HG03039 (cell line): Measurements from ENCODE around the gene CEP57.

ENCODE experiments used
- ATAC-seq: cut with Tn5 transposase; IDR thresholded peaks from one replicate; pipeline ENCODE4 v1.9.1; 2021; ENCODE audit warnings: mild to moderate bottlenecking, moderate library complexity; ENCODE audit not compliant: unreplicated experiment

CEP57 gene

DNA sequence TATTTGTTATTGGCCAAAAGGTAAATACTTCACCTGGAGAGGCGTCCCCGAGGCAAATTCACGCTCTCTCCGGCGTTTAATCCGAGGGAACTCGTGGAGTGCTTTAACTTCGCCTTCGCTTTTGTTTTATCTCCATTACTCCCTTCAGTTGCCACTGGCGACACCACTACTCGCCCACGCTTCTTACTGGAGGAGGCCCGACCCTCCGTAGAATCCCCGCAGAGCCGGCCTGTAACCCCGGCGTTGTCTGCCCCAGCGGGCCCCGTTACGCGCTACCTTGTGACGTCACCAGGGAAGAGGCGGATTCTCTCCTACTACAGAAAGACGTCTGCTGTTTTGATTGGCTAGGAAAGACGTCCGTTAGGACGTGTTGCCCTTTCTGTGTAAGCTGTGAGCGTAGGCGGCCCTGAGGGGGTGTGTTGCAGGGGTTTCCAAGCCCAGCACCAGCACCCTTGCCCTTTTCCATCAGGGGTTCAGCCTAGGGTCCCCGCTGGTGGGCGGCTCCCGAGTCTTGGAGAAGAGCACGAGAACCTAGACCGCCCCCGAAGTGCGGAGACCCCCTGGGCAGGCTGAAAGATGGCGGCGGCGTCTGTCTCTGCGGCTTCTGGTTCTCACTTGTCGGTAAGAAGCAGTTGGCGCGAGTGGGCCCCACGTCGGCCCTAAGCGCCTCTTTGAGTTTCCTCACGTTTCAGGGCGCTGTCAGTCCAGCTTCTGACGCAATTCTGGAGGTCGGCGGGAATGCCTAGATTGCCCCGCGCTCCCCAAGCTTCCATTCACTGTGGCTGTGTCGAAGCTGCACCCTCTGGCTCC is at the start of gene CEP57:
TSS of gene CEP57 (plus strand) at position 376 of the 810 bp plus-strand sequence. CDS start at position 577, 201 bp downstream.
- ATAC-seq, result peak; percentile 56

DNA sequence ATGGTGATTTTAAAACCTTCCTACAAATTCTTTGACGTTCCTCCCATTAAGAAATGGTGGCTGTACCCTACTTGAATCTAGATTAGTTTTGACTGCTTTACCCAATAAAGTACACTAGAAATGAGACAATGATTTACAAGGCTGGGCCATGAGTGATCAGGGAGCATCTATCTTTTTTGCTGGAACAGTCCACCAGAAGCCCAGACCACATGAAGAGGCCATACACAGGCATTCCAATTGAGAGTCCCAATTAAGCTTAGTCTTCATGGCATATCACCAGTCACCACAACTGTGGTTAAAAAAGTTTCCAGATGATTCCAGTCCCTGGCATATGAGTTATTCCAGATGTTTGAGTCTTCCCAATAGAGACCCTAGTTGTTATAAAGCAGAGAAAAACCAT is 40.2 kb upstream of the CEP57 start:
- ATAC-seq, result no peak

- ATAC-seq, result no peak
Measured at GRCh38 chr11:95751515-95751914, 38.8 kb upstream of the CEP57 start.

DNA sequence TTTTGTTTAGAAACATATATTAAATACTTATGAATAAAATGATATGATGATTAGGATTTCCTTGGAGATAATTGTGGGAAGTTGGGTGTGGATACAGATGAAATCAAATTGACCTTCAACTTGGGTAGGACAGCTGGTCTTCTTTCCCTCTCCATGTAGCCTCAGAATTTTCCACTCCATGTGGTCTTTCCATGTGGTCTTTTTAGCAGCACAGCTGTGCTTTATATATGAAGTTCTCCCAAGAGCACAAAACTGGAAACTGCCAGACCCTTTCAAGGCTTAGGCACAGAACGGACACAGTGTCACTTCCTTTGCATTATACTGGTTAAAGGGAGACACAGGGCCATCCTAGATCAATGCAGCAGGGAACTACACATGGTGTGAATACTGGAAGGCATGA is 29.4 kb upstream of the CEP57 start:
- no peak for ATAC-seq

DNA sequence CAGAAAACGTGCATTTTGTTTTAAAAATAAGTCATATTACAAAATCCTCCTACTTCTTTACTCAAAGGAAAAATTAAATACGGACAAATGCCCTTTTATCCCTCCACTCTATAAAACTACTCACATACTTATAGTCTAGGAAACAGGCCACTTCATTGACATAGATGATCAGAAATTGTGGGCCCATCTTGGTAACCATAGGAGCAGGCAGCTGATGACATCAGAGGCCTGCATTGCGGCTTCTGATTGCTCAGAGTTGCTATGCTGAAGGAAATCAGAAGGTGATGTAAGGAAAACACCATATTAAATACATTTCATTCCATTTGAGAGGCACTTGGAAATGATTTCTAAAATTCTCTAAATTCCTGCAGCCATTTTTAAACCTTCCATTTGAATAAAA is 27.8 kb upstream of the CEP57 start:
- ATAC-seq, result no peak

DNA sequence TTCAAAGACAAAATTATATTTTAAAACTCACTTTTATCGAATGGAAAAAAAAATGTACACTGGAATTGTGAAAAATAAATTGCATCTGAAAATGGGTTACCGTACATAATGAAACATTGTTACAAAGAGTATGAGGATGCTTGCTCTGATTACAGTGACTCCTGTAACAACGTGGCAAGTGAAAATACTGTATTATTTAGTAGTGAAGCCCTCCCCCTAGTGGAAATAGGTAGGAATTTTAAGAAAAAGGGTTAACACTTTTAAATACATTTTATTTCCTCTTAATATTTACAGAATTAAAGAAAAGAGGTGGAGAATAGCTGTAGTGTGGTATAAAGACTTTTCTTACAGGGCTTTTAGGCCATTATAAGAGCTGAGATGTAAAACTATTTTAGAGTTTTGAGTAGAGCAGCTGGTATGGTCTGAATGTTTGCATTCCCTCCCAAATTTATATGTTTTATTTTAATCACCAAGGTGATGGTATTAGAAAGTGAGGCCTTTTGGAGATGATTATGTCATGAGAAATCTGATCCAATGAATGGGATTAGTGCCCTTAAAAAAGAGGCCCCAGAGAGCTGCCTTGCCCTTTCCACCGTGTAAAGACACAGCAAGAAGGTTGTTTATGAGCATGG is 25.9 kb upstream of the CEP57 start:
- no peak for ATAC-seq

DNA sequence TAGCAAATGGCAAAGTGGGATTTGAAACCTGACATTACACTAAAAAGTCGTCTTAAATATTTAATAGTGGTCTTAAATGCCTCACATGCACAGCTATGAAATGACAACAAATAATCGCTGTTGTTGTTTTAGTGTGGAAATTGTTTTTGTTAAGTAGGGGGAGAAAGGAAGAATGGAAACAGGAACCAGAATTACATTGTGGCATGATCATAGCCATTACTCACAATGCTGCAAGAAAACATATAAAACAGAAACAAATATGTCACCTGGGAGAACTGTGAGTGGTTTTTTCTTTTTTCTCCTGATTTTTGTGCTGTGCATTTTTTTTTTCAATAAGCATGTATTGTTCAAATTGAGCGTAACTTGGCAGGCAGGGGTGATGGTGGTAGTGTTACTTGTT is 23.6 kb upstream of the CEP57 start:
- no peak for ATAC-seq

GRCh38 chr11:95767498-95767897 is 22.8 kb upstream of the CEP57 start:
- no peak for ATAC-seq

GRCh38 chr11:95768521-95768920 is 21.8 kb upstream of the CEP57 start:
- ATAC-seq, result no peak

GRCh38 chr11:95776859-95777258 is 13.4 kb upstream of the CEP57 start:
- no peak for ATAC-seq

- peak; percentile 44 for ATAC-seq
Measured at GRCh38 chr11:95778699-95779098, 11.6 kb upstream of the CEP57 start.

DNA sequence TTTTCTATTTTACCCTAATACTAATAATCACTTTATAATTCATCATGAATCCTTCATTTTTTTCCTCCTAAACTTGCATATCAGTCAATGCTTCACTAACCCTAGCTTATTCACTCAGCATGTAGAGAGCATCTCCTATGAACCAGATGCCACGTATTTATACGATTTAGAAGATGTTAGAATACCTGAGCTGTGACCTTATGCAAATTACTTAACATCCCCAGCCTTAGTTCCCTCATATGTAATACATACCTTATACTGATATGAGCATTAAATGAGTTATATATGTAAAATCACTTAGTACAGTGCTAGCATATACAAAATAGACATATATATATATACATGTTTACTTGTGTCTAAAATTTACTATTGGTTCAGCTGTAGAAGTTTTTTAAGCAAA is 9.8 kb upstream of the CEP57 start:
- no peak for ATAC-seq

- no peak for ATAC-seq
Measured at GRCh38 chr11:95788921-95789505, 1.3 kb upstream of the CEP57 start.

GRCh38 chr11:95789506-95790122 is 684 bp upstream of the CEP57 start, which contains the start of gene FAM76B:
Gene FAM76B, minus strand, starts transcription at chr11:95789782. Its CDS starts 304 bp downstream, at chr11:95789478.
- peak; percentile 77 for ATAC-seq

DNA sequence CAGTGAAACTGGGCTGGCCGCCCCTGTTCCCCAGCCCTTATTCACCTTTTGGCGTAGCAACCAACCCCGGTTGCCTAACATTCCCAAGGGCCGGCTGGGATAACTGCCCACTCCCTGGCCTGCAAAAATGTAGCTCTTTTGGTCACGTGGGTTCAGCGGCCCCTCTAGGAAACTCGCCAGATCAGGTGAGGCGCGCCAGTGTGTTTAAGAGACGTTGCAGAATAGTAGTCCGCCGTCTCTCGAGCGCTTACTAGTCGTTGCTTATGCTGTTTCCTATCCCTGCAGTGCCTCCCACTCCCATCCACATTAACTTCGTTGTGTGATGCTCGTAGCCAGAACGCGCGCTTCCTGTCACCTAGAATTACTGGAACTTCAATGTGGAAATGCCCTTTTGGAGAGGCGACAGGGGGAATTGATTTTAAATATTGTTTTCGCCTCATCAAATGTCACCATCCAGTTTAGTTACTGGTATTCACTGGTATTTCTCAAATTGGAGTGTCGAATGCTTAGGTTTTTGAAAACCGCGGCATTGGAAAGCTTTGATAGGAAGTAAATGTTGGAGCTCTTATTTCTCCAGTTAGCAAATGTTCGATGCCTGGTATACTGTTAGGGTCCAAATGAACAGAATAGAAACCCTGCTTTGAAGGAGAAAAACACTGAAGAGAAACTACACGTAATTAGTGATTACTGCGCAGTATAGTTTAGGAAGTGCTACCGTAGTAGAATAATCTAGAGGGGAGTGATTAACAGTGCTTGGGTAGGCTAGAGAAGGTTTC is 823 bp downstream of the CEP57 start:
- no peak for ATAC-seq

GRCh38 chr11:95791709-95792033 is 1.4 kb downstream of the CEP57 start:
- ATAC-seq, result no peak

DNA sequence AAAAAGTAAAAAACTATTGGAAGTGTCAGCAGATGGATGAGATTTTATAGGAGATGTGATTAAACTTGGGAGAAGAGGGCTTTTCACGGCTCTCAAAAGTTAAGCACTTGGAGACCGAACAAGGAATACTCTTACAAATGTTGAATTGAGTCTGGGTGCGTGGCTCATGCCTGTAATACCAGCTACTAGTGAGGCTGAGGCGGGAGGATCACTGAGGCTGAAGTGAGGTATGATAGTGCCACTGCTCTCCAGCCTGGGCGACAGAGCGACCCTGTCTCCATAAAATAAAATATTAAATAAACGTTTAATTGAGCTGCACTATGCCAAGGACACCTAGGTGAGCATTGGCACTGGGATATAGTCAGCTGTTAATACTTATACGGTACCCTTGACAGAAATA is 1.9 kb downstream of the CEP57 start:
- ATAC-seq, result no peak

DNA sequence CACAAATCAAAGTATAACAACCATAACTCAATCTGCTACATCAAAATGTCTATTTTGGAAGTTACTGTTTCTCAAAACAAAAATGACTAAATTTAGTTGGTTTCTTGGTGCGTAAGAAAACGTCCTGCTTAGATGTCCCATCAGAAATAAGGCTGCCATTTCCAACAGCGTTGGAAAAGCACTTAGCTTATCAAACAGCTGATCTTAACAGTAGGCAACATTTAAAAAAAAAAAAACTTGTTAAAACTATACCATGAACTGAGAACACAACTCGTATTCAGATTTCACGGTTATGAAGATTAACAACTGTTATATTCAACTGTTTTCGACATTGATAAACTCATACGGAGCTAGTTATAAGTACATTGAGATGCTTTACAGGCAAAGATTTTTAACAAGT is 2.4 kb downstream of the CEP57 start:
- ATAC-seq, result no peak

GRCh38 chr11:95793116-95793515 is 2.8 kb downstream of the CEP57 start:
- ATAC-seq, result no peak

- ATAC-seq, result no peak
Measured at GRCh38 chr11:95794086-95794485, 3.8 kb downstream of the CEP57 start.
